Sigmoid colon (tissue), 4 donors: ENCODE data around the gene ATP13A5.

Experiments used
- CTCF ChIP-seq, 4 experiments: fragments of 450-650 bp in 3 of 4; fragments of 200-600 bp in 1 of 4; IDR thresholded peaks; one replicate each; pipeline ENCODE4 v1.5.1; 2016 to 2019; ENCODE audit warnings: antibody characterized with exemption in 4 of 4, mild to moderate bottlenecking in 3 of 4, moderate library complexity in 2 of 4
- POLR2A ChIP-seq, 2 donors: fragments of 450-650 bp; IDR thresholded peaks; one replicate each; pipeline ENCODE4 v1.6.1; 2016; ENCODE audit warnings: antibody characterized with exemption in 2 of 2, mild to moderate bottlenecking in 2 of 2, moderate library complexity in 2 of 2
- POLR2AphosphoS5 ChIP-seq, 4 donors: sonication (generic); formaldehyde crosslinking; IDR thresholded peaks; one replicate each; pipeline ENCODE4 v1.6.1; 2017; ENCODE audit warnings: antibody characterized with exemption in 4 of 4

DNA sequence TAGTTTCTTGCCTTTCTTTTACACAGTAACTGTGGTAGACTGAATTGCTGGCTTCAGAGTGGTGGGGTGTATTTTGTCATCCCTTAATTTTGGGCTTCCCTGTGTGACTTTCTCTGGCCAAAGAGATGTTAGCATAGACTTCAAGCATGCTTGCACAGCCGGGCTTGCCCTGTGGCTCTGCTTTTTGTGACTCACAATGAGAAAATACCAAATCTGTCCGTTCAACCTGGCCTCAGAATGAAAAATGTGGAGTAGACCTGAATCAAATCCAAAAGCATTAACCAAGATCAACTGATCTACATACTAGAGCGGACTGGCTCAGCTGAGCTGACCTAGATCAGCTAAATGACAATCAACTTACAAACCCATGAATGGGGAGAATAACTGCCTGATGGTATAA is 86.2 kb downstream of the ATP13A5 start:
- TF ChIP-seq CTCF (IDR thresholded peaks at IDR 0.05), result no peak
- TF ChIP-seq POLR2A (IDR thresholded peaks at IDR 0.05), result no peak
- no peak for TF ChIP-seq POLR2AphosphoS5 (IDR thresholded peaks at IDR 0.05)
